Lower leg skin (tissue), 4 donors: ENCODE measurements around the gene DAND5. TPM values are rescaled to one million over a fixed set of nuclear protein-coding genes. Genes with fewer than 3 reads are reported as not detected.

Source experiments
- DNase-seq, 2 donors: peaks; one replicate each; pipeline ENCODE4 v3.0.0-alpha.2; 2019; ENCODE audit warnings: low spot score in 2 of 2
- H3K4me3 ChIP-seq: fragments of 200-600 bp; sonication (generic); 2 replicates; pipeline ENCODE4 v1.5.1; 2017; ENCODE audit warnings: mild to moderate bottlenecking, low read depth; ENCODE audit not compliant: poor library complexity, severe bottlenecking
- POLR2A ChIP-seq, 2 donors: fragments of 450-650 bp; IDR thresholded peaks; one replicate each; pipeline ENCODE4 v1.6.1; 2016 to 2017; ENCODE audit warnings: antibody characterized with exemption in 2 of 2, mild to moderate bottlenecking in 1 of 2, moderate library complexity in 1 of 2
- WGBS, 2 donors: methylation state at CpG; one replicate each; pipeline ENCODE4 v1.1.5; 2018; 5-methylcytosine and 5-hydroxymethylcytosine counted together
- intact Hi-C: fragments of 100-400 bp; cut with DNase I; formaldehyde crosslinking; loops from one replicate; pipeline ENCODE4 v1.15.0; 2023; ENCODE audit warnings: low total_unique reads
- total RNA-seq, 4 donors: library from RNA; depleted of rRNA; stranded (reverse); fragments of >200 nt; gene quantifications; one replicate each; pipeline ENCODE4 v1.1.0, GENCODE V29; 2016
- TF ChIP-seq, protein P1 (sequence below), 3 donors: fragments of 450-650 bp; IDR thresholded peaks; one replicate each; pipeline ENCODE4 v1.5.1; 2016; ENCODE audit warnings: antibody characterized with exemption in 3 of 3, mild to moderate bottlenecking in 3 of 3, moderate library complexity in 2 of 3

The DAND5 gene
- total RNA-seq, 4 donors from 2014 or later = 0.32 TPM; not detected in 3

DNA sequence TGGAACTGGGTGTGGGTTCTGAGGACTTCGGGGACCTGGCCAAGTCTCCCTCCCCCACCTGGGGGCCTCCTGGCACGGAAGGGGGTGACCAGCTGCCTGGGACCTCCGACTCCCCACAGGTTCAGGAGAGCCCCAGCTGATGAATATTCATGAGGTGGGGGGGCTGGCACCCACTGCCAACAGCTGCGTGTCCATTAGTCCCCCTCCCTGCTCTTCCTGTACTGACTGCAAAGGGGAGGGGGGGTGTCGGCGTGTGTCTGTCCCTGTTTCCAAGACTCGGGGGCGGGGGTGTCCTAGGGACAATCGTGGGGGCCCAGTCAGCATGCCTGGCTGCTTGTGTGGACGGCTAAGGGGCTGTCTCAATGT lies 15.3 kb downstream of the DAND5 start:
- no peak for DNase-seq
- intact Hi-C loops = loop anchor here (10.0 kb wide), 1 partner anchor 80 kb away; no protein-coding TSS in a partner anchor
- H3K4me3 ChIP-seq = no peak overlapping the region
- TF ChIP-seq POLR2A (IDR thresholded peaks at IDR 0.05) = no peak
- TF ChIP-seq, protein P1, sequence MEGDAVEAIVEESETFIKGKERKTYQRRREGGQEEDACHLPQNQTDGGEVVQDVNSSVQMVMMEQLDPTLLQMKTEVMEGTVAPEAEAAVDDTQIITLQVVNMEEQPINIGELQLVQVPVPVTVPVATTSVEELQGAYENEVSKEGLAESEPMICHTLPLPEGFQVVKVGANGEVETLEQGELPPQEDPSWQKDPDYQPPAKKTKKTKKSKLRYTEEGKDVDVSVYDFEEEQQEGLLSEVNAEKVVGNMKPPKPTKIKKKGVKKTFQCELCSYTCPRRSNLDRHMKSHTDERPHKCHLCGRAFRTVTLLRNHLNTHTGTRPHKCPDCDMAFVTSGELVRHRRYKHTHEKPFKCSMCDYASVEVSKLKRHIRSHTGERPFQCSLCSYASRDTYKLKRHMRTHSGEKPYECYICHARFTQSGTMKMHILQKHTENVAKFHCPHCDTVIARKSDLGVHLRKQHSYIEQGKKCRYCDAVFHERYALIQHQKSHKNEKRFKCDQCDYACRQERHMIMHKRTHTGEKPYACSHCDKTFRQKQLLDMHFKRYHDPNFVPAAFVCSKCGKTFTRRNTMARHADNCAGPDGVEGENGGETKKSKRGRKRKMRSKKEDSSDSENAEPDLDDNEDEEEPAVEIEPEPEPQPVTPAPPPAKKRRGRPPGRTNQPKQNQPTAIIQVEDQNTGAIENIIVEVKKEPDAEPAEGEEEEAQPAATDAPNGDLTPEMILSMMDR (IDR thresholded peaks at IDR 0.05) = no peak
- 27 to 40% methylated on average over 7 to 8 of the region's 10 CpGs for WGBS, 2 donors

DNA sequence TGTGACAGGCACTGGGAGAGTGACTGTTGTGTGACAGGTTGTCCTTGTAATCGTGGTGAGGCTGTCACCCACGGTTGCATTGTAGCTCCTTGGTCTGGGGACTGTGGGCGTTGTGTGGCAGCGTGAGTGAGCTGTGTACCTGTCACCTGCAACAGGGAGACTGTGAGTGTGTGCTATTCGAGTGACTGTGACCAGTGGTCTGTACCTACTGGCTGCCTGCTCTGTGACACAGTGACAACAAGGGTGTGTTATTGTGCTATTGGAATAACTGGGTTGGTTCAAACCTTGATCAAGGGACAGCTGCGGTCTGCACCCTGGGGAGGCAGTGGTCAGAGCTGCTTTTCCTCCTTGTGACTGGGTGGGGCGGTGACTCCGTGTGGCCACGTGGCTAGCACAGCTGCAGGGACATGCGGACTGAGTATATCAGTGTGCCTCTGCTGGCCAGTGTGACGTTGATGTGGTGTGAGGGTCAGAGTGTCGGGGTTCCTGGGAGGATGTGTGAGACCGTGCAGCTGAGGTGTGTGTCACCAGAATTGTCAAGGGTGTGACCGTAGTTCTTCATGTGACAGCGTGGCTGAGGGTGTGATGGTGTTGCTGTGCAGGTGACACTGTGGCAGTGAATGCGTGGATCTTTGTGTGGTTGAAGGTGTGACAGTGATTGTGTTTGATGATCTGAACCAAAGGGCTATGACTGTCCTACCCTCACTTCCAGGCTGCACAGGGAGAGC lies 15.8 kb downstream of the DAND5 start:
- TF ChIP-seq POLR2A (IDR thresholded peaks at IDR 0.05) = no peak
- TF ChIP-seq, protein P1 (IDR thresholded peaks at IDR 0.05) = no peak
- peak; percentile 86 to 95 for DNase-seq
- WGBS, 2 donors = 49% methylated on average over 13 to 14 of the region's 16 CpGs
- intact Hi-C loops = loop anchor here (10.0 kb wide), 1 partner anchor 80 kb away; no protein-coding TSS in a partner anchor
- no peak overlapping the region for H3K4me3 ChIP-seq

DNA sequence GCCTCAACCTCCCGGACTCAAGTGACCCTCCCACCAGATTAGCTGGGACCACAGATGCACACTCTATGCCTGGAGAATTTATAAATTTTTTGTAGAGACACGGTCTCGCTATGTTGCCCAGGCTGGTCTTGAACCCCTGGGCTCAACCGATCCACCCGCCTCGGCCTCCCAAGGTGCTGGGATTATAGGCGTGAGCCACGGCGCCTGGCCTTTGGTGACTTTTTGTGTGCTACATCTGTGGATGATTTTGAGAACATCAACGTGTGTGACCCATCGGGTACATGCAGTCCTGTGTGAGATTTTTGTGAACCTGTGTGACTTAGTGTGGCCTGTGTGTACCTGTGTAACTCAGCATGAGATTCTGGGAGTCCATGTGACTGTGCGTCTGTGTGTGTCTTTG lies 17.4 kb downstream of the DAND5 start:
- DNase-seq = no peak
- intact Hi-C loops = loop anchor here (10.0 kb wide), 1 partner anchor 78 kb away; no protein-coding TSS in a partner anchor
- 96% methylated on average over 12 of the region's 12 CpGs for WGBS, 2 donors
- no peak for TF ChIP-seq POLR2A (IDR thresholded peaks at IDR 0.05)
- TF ChIP-seq, protein P1 (IDR thresholded peaks at IDR 0.05) = no peak
- no peak overlapping the region for H3K4me3 ChIP-seq

DNA sequence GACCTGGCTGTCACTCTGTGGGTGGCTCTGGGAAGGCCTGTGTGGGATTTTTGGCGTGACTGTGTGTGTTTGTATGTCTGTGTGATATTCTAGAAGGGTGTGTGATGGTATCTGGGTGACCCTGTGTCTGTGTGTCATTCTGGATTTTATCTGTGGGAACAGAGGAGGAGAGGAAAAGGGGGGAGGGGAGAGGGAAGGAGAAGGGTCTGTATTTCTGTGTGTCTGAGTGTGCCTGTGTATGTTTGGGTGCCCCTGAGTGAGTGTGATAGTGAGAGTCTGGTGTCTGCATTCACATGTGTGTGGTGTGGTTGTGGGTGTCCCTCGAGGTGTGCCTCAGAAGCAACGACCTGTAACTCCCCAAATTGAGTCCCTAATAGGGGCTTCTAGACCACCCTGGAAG lies 17.8 kb downstream of the DAND5 start:
- no peak overlapping the region for H3K4me3 ChIP-seq
- intact Hi-C loops = loop anchor here (10.0 kb wide), 1 partner anchor 78 kb away; no protein-coding TSS in a partner anchor
- no peak for DNase-seq
- WGBS, 2 donors = 78 to 90% methylated on average over 3 of the region's 3 CpGs
- no peak for TF ChIP-seq POLR2A (IDR thresholded peaks at IDR 0.05)
- TF ChIP-seq, protein P1 (IDR thresholded peaks at IDR 0.05) = no peak

DNA sequence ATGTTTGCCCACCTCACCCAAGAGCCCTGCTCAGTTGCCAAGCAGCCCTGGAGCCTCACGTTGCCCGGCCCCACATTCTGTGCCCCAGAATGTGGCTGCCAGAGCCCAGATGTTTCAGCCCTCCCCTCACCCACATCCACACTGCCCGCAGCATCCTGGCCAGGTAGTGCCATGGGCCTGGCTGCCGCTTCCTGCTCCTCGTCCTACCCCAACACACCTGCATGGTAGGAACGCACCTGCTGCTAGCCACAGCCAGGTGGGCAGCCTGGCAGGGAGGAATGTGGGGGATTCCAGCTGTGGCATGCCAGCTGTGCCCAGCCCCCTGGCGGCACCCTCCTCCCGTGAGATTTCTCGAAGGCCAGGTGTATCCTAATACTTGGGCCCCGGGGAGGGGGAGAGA lies 18.4 kb downstream of the DAND5 start:
- no peak for DNase-seq
- TF ChIP-seq, protein P1 (IDR thresholded peaks at IDR 0.05) = no peak
- TF ChIP-seq POLR2A (IDR thresholded peaks at IDR 0.05) = no peak
- WGBS, 2 donors = 71 to 74% methylated on average over 10 of the region's 10 CpGs
- H3K4me3 ChIP-seq = no peak overlapping the region
- intact Hi-C loops = loop anchor here (10.0 kb wide), 1 partner anchor 77 kb away; no protein-coding TSS in a partner anchor
